CD14-positive monocyte (primary cell): ENCODE data around the gene SETD5. TPM values are rescaled to one million over a fixed set of nuclear protein-coding genes. Genes with fewer than 3 reads are reported as not detected.

Experiments used
- DNase-seq, 3 donors: peaks; one replicate each; pipeline ENCODE4 v3.0.0-alpha.2; 2011 to 2022
- H2AFZ ChIP-seq: 2 replicates; pipeline ENCODE4 v1.6.0; 2012; ENCODE audit warnings: mild to moderate bottlenecking, low read depth, low read length, inconsistent platforms; ENCODE audit not compliant: insufficient read depth, poor library complexity, severe bottlenecking
- H3K27ac ChIP-seq, 2 donors: 1 replicate in 1 of 2; 2 replicates in 1 of 2; pipeline ENCODE4 v1.5.1; 2012 to 2013; ENCODE audit warnings: low read length in 2 of 2, control low read depth in 1 of 2, inconsistent platforms in 1 of 2, low read depth in 1 of 2, mild to moderate bottlenecking in 1 of 2
- H3K27me3 ChIP-seq, 2 donors: one replicate each; pipeline versions ENCODE4 v1.6.0 to v1.6.1; 2011 to 2013; ENCODE audit warnings: low read length in 2 of 2; ENCODE audit not compliant: control insufficient read depth in 2 of 2, insufficient read depth in 2 of 2
- H3K36me3 ChIP-seq, 2 donors: replicated peaks in 1 of 2; 1 replicate in 1 of 2; 2 replicates in 1 of 2; pipeline versions ENCODE4 v1.5.1 to v1.6.1; 2012 to 2013; ENCODE audit warnings: low read length in 2 of 2, control low read depth in 1 of 2, inconsistent platforms in 1 of 2, mild to moderate bottlenecking in 1 of 2; ENCODE audit not compliant: insufficient read depth in 2 of 2, control insufficient read depth in 1 of 2
- H3K4me1 ChIP-seq, 2 donors: 1 replicate in 1 of 2; 2 replicates in 1 of 2; pipeline versions ENCODE4 v1.5.1 to v1.6.1; 2012 to 2013; ENCODE audit warnings: low read length in 2 of 2, control low read depth in 1 of 2, inconsistent platforms in 1 of 2, mild to moderate bottlenecking in 1 of 2, moderate library complexity in 1 of 2; ENCODE audit not compliant: insufficient read depth in 2 of 2, control insufficient read depth in 1 of 2
- H3K4me2 ChIP-seq: replicated peaks from 2 replicates; pipeline ENCODE3; 2012; ENCODE audit warnings: low read length, moderate library complexity, mild to moderate bottlenecking; ENCODE audit not compliant: poor library complexity, severe bottlenecking; ENCODE audit errors: extremely low read depth
- H3K4me3 ChIP-seq, 3 experiments: fragments of 200-600 bp in 1 of 3; sonication (generic) in 1 of 3; replicated peaks in 1 of 3; 1 replicate in 2 of 3; 2 replicates in 1 of 3; pipeline ENCODE4 v1.5.1; 2011 to 2013; ENCODE audit warnings: low read length in 3 of 3, mild to moderate bottlenecking in 3 of 3, control low read depth in 2 of 3, low read depth in 2 of 3, inconsistent platforms in 1 of 3, moderate library complexity in 1 of 3
- H3K79me2 ChIP-seq: 2 replicates; pipeline ENCODE4 v1.6.0; 2012; ENCODE audit warnings: mild to moderate bottlenecking, control low read depth, inconsistent platforms, low read length, moderate library complexity; ENCODE audit not compliant: insufficient read depth
- H3K9ac ChIP-seq: 2 replicates; pipeline ENCODE4 v1.6.0; 2017; ENCODE audit warnings: low read length, mild to moderate bottlenecking; ENCODE audit not compliant: insufficient read depth, poor library complexity, severe bottlenecking
- H3K9me3 ChIP-seq, 2 donors: replicated peaks in 1 of 2; 1 replicate in 1 of 2; 2 replicates in 1 of 2; pipeline versions ENCODE4 v1.5.1 to v1.6.1; 2012 to 2013; ENCODE audit warnings: low read length in 2 of 2, control low read depth in 1 of 2; ENCODE audit not compliant: control insufficient read depth in 1 of 2, insufficient read depth in 1 of 2
- H4K20me1 ChIP-seq: 2 replicates; pipeline ENCODE4 v1.6.0; 2012; ENCODE audit warnings: mild to moderate bottlenecking, low read length, control low read depth, moderate library complexity; ENCODE audit not compliant: insufficient read depth
- H3K27ac Mint-ChIP-seq, 7 donors: one replicate each; pipeline ENCODE4 v1.8.0; 2020; ENCODE audit warnings: mild to moderate bottlenecking in 7 of 7, mixed read lengths in 7 of 7, moderate library complexity in 6 of 7, inconsistent platforms in 2 of 7
- H3K27me3 Mint-ChIP-seq, 3 donors: one replicate each; pipeline ENCODE4 v1.8.0; 2021 to 2022; ENCODE audit warnings: low read depth in 3 of 3, mild to moderate bottlenecking in 3 of 3, mixed read lengths in 3 of 3, moderate library complexity in 3 of 3, inconsistent platforms in 1 of 3
- H3K36me3 Mint-ChIP-seq, 2 donors: one replicate each; pipeline ENCODE4 v1.8.0; 2020; ENCODE audit warnings: mixed read lengths in 2 of 2, inconsistent platforms in 1 of 2, mild to moderate bottlenecking in 1 of 2
- H3K4me1 Mint-ChIP-seq: one replicate; pipeline ENCODE4 v1.8.0; 2020; ENCODE audit warnings: mild to moderate bottlenecking, mixed read lengths
- H3K4me3 Mint-ChIP-seq, 2 donors: one replicate each; pipeline ENCODE4 v1.8.0; 2020; ENCODE audit warnings: mild to moderate bottlenecking in 2 of 2, mixed read lengths in 2 of 2, moderate library complexity in 1 of 2
- H3K9me3 Mint-ChIP-seq, 7 donors: one replicate each; pipeline ENCODE4 v1.8.0; 2020 to 2022; ENCODE audit warnings: mixed read lengths in 7 of 7, mild to moderate bottlenecking in 6 of 7, moderate library complexity in 6 of 7, inconsistent platforms in 2 of 7
- CTCF ChIP-seq: fragments of 200-600 bp; IDR thresholded peaks from one replicate; pipeline ENCODE4 v1.8.0; 2022; ENCODE audit warnings: antibody characterized with exemption, mild to moderate bottlenecking
- WGBS: methylation state at CpG from one replicate; pipeline ENCODE4 v1.1.5; 2013; ENCODE audit warnings: missing lambda C conversion rate; ENCODE audit not compliant: insufficient coverage; 5-methylcytosine and 5-hydroxymethylcytosine counted together
- intact Hi-C, 2 donors: fragments of 100-400 bp; cut with micrococcal nuclease; formaldehyde crosslinking; loops; one replicate each; pipeline versions ENCODE4 v1.15.0 to v1.15.1; 2023
- polyA plus RNA-seq, 3 donors: library from polyadenylated mRNA; depleted of rRNA in 1 of 3; unstranded in 2 of 3; stranded (reverse) in 1 of 3; fragments of 300-500 nt in 2 of 3; fragments of >200 nt in 1 of 3; fragmentation: Illumina TruSeq in 2 of 3; gene quantifications; 1 replicate in 2 of 3; 2 replicates in 1 of 3; pipeline ENCODE4 v1.2.3, GENCODE V29; 2012 to 2021

The SETD5 gene
- polyA plus RNA-seq, 3 donors, result 4.1 to 51.5 (median 13.7) TPM

DNA sequence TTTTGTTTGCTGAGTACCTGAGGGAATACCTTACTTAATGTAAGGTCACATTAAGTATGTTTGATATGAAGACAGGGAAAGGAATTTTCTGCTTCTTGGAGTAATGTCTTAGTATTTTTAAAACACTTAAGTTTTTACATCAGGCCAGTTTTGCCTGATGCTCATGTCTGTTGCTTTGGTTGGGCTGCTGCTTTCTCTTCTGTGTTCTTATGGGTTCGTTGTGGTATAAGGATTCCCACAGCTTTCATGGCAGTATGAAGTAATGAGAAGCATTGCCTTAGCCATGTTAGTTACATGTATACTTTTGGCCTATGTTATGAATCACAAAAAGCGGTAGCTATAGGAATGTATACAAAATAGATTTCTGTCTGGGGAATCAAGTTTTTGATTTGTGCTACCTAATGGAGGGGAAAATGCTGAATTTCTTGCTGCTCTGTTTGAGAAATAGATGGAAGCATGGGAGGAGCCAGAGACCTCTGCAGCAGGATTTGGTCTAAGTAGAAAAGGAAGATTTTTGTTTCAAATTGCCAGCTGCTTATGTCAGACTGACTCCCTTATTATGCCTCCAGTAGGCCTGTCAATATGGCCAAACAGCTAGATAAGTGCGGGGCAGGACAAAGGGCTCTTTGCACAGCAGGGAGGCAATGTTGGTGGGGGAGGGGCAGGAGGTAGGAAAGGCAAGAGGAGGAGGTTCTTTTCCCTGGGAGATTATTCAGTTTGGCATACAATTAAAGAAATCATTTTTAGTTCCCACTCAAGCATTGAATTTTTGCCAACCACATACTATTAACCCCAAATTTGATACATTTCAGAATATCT, 5.2 kb downstream of the SETD5 start:
- no peak for DNase-seq
- no peak overlapping the region for H3K4me2 ChIP-seq
- intact Hi-C loops, result no loop called here
- H3K9me3 ChIP-seq, result no peaks in the 10 kb centered on the region
- peaks cover 78% of the 10 kb centered on the region for H4K20me1 ChIP-seq
- peaks cover 58% of the 10 kb centered on the region for H3K4me1 Mint-ChIP-seq
- H3K4me3 ChIP-seq, result no peak overlapping the region
- no peak overlapping the region for H3K9ac ChIP-seq
- WGBS, result no CpG with 5 or more reads among the region's 3 CpGs
- no peaks in the 10 kb centered on the region for H3K27me3 ChIP-seq
- peaks cover 100% of the 10 kb centered on the region for H3K79me2 ChIP-seq
- no peak for TF ChIP-seq CTCF
- H3K36me3 Mint-ChIP-seq, result no peaks in the 10 kb centered on the region
- no peaks in the 10 kb centered on the region for H3K36me3 ChIP-seq
- peaks cover 16 to 42% of the 10 kb centered on the region in 2 donors for H3K4me1 ChIP-seq
- no peak overlapping the region for H2AFZ ChIP-seq
- H3K4me3 Mint-ChIP-seq, result no peak overlapping the region
- peaks cover 0 to 1% (median 0%) of the 10 kb centered on the region in 3 donors for H3K27me3 Mint-ChIP-seq
- peak overlapping the region in 5 of 7 donors; percentile 1 to 59 (median 20) for H3K27ac Mint-ChIP-seq
- H3K9me3 Mint-ChIP-seq, result no peaks in the 10 kb centered on the region
- H3K27ac ChIP-seq, result peak overlapping the region in 1 of 2 donors; percentile 42

DNA sequence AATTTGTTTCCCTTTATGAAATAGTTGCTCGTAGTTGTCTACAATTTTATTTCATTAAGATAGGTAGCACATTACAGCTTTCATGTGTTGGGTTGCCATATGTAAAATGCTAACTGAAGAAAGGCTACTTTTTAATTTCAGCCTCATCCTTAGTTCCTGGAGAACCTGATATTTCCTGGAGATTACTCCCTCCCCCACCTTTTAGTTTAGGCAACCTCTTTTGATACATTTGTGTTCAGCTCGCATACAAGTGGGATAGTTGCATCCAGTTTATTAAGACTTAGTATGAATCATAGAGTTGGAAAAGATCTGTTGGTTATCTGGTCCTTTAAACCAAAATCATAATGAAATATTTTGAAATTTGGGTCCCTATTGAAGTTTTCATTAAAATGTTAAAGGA, 6.0 kb downstream of the SETD5 start:
- Histone ChIP-seq H3K9ac (no peak overlapping the region), H3K4me3 (no peak overlapping the region), H4K20me1 (peaks cover 84% of the 10 kb centered on the region), H3K27me3 (no peaks in the 10 kb centered on the region), H2AFZ (no peak overlapping the region), H3K4me1 (peaks cover 16 to 38% of the 10 kb centered on the region in 2 donors), H3K79me2 (peaks cover 100% of the 10 kb centered on the region), H3K36me3 (no peaks in the 10 kb centered on the region), H3K27ac (no peak overlapping the region), H3K4me2 (no peak overlapping the region), H3K9me3 (no peaks in the 10 kb centered on the region)
- intact Hi-C loops, result no loop called here
- Mint-ChIP-seq H3K36me3 (no peaks in the 10 kb centered on the region), H3K4me1 (peaks cover 63% of the 10 kb centered on the region), H3K27ac (no peak overlapping the region), H3K9me3 (no peaks in the 10 kb centered on the region), H3K4me3 (no peak overlapping the region), H3K27me3 (no peaks in the 10 kb centered on the region)
- TF ChIP-seq CTCF, result no peak
- no CpG with 5 or more reads among the region's 2 CpGs for WGBS
- DNase-seq, result no peak
